Brain pericyte (primary cell): ENCODE results near the gene STAB2.

Experiments
- DNase-seq: peaks from one replicate; pipeline ENCODE4 v3.0.0-alpha.2; 2012; ENCODE audit warnings: low read depth, low spot score

Gene STAB2

GRCh38 chr12:103688376-103689063 lies 101.4 kb downstream of the STAB2 start:
- no peak for DNase-seq

DNA sequence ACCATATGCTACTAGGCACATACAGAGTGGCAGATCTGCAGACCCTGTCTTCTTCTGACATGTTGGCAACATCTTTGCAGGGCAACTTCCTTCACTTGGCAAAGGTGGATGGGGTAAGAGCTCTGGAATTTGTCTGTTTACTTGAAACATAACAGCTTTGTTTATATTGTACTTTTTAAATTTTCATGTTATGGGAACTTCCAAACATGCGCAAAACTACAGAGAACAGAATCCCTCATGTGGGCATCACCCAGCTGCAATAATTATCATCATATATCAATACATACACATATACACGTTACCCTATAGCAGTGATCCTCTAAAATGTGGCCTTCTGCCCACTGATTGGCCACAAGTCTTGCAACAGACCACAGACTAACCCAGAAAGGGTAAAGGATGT lies 103.4 kb downstream of the STAB2 start:
- no peak for DNase-seq

GRCh38 chr12:103691063-103691462 lies 104.0 kb downstream of the STAB2 start:
- no peak for DNase-seq

DNA sequence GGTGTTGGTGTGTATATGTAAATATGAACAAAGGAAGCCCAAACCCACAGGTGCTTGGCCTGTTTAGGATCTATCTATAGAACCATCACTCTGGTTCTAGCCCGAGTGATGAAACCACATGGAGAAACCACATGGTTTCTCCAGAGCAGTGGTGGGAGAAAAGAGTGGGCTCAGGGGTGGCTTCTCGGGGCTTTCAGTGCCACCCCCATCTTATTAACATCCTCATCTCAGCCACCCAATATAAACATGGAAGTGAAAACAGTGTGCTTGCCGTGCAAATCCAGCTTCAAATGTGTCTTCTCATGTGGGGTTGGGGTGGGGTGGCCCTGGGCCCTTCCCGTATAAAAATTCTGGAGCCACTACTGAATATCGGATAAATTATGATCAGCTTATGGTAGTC lies 109.0 kb downstream of the STAB2 start:
- DNase-seq = no peak

DNA sequence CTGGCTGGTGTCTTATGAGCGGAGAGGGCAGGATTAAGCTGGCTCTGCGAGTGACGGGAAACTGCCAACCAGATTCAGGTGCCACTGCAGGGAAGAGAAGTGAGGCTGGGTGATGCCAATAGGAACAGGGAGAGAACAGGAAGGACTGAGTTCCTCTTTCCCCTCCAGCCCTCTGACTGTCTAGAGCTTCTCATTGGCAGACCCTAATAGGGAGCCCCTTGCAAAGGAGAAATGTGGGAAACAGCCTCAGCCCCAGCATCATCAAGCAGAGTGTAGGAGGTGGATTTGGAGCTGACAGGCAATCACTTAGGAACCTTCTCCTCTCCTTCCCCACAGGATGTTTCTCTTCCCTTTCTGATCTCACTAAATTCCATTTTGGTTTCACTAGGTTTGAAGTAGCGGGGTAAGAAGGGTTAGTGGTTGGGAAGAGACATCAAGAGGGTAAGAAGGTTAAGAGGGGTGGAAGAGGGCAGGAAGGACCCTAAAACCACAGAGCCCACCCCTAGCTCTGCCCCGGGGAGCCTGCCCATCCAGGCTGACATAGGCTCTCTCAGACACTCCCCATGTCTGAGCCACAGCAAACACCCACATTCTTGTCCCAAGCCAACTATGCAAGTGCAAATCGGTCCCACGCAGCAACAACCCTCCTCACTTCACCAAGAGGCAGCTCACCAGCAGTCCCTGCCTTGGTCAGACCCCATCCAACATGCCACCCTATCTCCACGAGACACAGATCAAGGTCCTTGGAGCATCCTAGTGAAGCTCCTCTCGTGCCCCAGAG lies 111.1 kb downstream of the STAB2 start:
- DNase-seq = no peak

DNA sequence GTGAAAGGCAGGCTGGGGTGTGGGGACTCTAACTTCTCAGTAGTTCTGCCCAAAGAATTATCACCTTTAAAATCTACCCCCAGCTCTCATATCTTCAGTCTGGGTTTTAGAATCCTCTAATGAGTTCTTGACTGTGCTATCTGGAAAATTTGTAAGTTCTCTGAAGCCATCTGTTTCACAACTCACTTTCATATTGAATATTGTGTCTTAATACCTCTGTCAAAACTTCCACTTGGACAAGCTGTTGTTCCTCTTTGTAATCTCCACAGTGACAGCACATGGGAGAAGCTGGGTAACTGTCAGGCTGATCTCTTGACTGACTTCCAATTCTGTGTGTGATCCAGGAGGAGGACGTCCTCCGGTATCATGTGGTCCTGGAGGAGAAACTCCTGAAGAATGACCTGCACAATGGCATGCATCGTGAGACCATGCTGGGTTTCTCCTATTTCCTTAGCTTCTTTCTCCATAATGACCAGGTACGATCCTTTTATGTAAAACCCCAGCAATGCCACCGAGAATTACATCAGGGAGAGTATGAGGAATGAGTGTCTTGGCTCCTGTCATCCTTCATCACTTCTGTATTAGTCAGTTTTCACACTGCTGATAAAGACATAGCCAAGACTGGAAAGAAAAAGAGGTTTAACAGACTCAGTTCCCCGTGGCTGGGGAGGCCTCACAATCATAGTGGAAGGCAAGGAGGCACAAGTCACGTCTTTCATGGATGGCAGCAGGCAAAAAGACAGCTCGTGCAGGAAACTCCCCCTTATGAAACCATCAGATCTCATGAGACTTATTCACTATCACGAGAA lies 111.9 kb downstream of the STAB2 start:
- no peak for DNase-seq

DNA sequence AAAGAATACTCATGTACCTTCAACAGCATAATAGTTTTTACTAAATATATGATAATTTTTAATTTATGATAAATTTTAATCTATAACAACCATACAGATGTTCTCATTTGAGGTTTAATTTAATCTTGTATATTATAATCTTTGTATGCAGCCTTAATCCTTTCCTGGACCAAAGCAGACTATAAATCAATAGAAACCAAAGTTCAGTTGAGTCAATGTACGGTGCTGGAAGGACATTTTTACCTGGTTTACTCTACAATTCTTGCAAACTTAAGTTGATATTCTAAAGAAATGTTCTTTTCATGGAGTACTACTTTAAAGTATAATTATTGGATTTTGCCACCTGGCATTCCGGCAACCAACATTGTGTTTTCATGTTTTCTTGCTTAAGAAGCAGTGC lies 118.0 kb downstream of the STAB2 start:
- no peak for DNase-seq

DNA sequence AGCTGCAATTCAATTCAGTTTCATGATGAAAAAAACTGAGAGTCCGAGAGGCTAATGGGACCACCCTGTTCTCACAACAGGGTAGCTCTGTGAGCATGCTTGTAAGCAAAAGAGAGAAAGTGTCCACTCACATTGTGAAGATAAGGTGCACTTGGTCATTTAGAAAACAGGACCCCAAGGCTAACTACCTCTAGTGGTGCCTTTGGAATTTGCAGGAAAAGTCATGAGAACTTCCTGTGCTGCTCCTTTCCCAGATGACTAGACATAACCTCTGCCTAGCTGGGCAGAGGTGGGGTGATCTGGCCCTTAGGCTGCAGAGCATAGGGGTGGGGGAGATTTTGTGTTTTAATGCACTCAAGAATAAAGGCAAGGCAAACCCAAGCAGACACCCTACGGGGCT lies 118.9 kb downstream of the STAB2 start:
- DNase-seq = no peak

DNA sequence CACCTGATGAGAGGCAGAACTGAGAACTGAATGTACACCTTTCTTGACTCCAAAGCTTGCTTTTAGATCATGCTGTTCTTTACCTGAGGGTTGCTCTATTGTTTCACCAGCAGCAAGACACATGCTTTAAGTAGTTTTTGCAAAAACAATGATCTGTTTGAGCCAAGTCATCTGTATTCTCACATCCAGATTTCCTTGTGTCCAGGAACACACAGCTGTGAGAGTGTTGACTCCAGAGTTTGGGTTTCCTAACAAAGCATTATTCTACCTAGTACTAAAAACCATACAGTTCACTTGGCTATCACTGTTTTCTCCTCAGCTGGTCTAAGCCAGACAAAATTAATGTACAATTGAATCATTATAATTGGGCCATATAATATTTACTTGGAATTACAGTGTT lies 120.4 kb downstream of the STAB2 start:
- DNase-seq = no peak

- DNase-seq = no peak
These were observed 123.5 kb downstream of the STAB2 start for GRCh38 chr12:103710544-103710943.

DNA sequence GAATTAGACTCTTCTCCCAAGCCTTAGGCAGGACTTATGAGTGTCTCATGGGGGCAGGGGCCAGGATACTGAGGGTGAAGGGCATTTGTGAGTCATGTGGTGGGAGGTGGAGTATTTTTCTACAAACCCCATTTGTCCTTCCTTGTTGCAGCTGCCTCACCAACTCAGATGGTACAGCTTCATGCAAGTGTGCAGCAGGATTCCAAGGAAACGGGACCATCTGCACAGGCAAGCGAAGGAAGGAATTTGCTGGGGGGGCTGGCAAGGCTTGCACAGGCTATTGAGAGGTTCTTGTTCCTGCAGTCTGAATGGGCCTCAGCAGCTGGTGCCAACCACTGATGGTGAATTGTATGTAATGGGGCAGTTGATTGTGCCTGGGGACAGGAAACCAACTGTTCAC lies 125.1 kb downstream of the STAB2 start:
- no peak for DNase-seq

GRCh38 chr12:103715494-103715893 lies 128.4 kb downstream of the STAB2 start:
- no peak for DNase-seq

- no peak for DNase-seq
These were observed 129.6 kb downstream of the STAB2 start for GRCh38 chr12:103716517-103717196.

GRCh38 chr12:103725398-103725797 lies 138.3 kb downstream of the STAB2 start:
- no peak for DNase-seq

DNA sequence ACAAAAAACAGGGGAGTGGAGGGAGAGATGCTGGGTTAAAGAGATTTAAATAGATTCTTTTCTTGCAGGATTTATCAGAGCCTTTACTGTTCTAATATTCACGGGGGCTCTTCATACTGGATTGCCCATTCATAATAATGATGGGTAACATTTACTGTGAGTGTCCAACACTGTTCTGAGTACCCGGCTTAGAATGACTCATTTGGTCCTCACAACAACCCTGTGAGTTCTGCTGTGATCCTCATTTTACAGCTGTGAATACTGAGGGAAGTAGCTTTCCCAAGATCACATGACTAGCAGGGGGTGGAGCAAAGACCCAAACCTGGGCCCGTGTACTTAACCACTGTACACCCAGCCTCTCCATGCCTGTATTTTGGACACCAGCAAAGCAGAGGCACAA lies 140.6 kb downstream of the STAB2 start:
- DNase-seq = no peak

- DNase-seq = no peak
These were observed 141.2 kb downstream of the STAB2 start for GRCh38 chr12:103728323-103728722.

DNA sequence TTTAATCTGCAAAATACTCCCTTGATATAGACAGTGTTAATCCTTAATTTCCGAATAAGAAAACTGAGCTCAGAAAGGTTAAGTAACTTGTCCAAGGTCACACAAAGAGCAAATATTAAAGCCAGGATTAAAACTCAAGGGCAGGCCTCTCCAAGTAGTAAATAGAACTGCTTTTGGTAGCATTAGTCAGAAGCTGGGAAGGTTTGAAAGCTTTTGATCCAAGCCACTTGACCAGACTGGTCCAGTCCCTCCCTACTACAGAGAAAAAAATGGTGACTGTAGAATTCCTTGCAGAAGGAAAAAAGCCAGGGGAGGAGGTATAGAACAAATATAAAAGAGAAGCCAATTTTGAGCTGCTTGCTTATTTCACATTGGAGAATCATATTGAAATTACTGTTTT lies 142.4 kb downstream of the STAB2 start:
- no peak for DNase-seq

DNA sequence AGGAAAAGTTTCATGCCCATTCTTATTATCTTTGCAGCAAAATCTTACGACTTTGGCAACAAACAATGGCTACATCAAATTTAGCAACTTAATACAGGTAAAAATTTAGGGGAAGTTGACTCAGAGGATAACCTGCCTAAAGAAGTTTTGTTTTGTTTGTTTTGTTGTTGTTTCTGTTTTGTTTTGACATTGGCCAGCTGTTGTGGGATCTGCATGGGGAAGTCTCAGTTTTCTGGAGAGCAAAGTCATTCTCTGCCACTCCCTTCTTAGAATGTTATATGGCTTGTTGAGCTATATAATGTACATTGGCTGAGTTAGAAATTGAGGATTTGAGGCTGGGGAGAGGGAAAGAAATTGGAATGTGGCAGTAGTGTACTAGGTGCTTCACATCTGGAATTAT lies 144.5 kb downstream of the STAB2 start:
- no peak for DNase-seq

GRCh38 chr12:103734863-103735262 lies 147.8 kb downstream of the STAB2 start:
- no peak for DNase-seq

- DNase-seq = no peak
These were observed 148.2 kb downstream of the STAB2 start for GRCh38 chr12:103735291-103735690.

- DNase-seq = no peak
These were observed 149.5 kb downstream of the STAB2 start for GRCh38 chr12:103736572-103736971.

GRCh38 chr12:103737881-103738280 lies 150.8 kb downstream of the STAB2 start:
- DNase-seq = no peak
